DND-41 (cell line): ENCODE data around the gene ARHGAP31.

Experiments used
- EZH2 ChIP-seq: IDR thresholded peaks from 3 replicates; pipeline ENCODE4 v1.6.1; 2012; ENCODE audit warnings: borderline replicate concordance, low read depth, mild to moderate bottlenecking, moderate library complexity, low read length, inconsistent platforms; ENCODE audit not compliant: severe bottlenecking
- TF ChIP-seq, protein P1 (sequence below): IDR thresholded peaks from 2 replicates; pipeline ENCODE4 v1.5.1; 2012; ENCODE audit warnings: borderline replicate concordance, low read length, moderate library complexity, mild to moderate bottlenecking; ENCODE audit not compliant: poor library complexity, severe bottlenecking; ENCODE audit errors: extremely low read depth

DNA sequence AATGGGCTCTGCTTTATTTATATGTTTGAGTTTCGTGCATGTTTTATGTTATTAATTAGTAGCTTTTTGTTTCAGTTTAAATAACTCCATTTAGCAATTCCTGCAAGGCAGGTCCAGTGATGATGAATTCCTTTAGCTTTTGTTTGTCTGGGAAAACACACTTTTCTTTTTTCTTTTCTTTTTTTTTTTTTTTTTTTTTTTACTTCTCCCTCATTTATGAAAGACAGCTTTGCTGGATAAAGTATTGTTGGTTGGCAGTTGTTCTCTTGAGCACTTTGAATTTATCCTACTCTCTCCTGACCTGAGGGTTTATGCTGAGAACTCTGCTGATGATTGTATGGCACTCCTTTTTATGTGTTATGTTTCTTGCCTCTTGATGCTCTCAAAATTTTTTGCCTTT is 133.5 kb downstream of the ARHGAP31 start:
- TF ChIP-seq, protein P1, sequence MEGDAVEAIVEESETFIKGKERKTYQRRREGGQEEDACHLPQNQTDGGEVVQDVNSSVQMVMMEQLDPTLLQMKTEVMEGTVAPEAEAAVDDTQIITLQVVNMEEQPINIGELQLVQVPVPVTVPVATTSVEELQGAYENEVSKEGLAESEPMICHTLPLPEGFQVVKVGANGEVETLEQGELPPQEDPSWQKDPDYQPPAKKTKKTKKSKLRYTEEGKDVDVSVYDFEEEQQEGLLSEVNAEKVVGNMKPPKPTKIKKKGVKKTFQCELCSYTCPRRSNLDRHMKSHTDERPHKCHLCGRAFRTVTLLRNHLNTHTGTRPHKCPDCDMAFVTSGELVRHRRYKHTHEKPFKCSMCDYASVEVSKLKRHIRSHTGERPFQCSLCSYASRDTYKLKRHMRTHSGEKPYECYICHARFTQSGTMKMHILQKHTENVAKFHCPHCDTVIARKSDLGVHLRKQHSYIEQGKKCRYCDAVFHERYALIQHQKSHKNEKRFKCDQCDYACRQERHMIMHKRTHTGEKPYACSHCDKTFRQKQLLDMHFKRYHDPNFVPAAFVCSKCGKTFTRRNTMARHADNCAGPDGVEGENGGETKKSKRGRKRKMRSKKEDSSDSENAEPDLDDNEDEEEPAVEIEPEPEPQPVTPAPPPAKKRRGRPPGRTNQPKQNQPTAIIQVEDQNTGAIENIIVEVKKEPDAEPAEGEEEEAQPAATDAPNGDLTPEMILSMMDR, result no peak
- no peak for TF ChIP-seq EZH2
